GM06990 (cell line): ENCODE results near the gene NFIA.

Experiments used
- DNase-seq: peaks from one replicate; pipeline ENCODE4 v3.0.0-alpha.2; 2011; ENCODE audit not compliant: insufficient read length; ENCODE audit errors: extremely low read depth
- H3K27me3 ChIP-seq: replicated peaks from 2 replicates; pipeline ENCODE4 v1.6.0; 2011; ENCODE audit warnings: low read length; ENCODE audit not compliant: control insufficient read depth, insufficient read depth
- H3K36me3 ChIP-seq: 2 replicates; pipeline ENCODE4 v1.5.1; 2011; ENCODE audit warnings: low read length; ENCODE audit not compliant: control insufficient read depth, insufficient read depth
- H3K4me3 ChIP-seq: replicated peaks from 2 replicates; pipeline ENCODE4 v1.5.1; 2011; ENCODE audit warnings: low read depth, mild to moderate bottlenecking, control low read depth, low read length
- TF ChIP-seq, protein P1 (sequence below): IDR thresholded peaks from 2 replicates; pipeline ENCODE4 v1.5.1; 2011; ENCODE audit warnings: low read length, control low read depth, mild to moderate bottlenecking, inconsistent platforms; ENCODE audit not compliant: insufficient read depth, poor library complexity, severe bottlenecking

NFIA gene

DNA sequence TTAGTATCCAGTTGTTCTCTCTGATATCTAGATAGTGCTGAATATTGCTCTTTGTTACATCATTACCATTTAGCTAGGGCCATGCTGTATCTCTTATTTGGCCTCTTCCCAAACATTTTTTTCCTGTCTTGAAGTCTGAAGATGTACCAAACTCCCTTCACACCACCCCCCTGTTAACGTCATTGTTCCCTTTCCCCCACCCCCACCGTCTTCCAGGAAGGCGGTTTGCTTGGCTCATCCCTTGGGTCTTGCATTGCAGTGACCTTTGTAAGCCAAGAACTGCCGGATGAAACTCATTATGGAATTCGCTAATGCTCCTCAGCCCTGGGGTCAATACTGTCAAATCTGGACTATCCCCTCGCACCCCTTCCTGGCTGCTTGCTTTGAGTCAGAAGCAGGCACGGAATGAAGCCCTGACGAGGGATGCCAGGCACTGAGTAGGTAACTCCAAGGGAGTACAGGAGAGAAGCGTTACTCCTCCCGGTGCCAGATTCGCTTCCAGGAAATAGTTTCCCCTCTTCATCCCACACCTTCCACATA is 359.4 kb downstream of the NFIA start:
- TF ChIP-seq, protein P1, sequence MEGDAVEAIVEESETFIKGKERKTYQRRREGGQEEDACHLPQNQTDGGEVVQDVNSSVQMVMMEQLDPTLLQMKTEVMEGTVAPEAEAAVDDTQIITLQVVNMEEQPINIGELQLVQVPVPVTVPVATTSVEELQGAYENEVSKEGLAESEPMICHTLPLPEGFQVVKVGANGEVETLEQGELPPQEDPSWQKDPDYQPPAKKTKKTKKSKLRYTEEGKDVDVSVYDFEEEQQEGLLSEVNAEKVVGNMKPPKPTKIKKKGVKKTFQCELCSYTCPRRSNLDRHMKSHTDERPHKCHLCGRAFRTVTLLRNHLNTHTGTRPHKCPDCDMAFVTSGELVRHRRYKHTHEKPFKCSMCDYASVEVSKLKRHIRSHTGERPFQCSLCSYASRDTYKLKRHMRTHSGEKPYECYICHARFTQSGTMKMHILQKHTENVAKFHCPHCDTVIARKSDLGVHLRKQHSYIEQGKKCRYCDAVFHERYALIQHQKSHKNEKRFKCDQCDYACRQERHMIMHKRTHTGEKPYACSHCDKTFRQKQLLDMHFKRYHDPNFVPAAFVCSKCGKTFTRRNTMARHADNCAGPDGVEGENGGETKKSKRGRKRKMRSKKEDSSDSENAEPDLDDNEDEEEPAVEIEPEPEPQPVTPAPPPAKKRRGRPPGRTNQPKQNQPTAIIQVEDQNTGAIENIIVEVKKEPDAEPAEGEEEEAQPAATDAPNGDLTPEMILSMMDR = no peak
- Histone ChIP-seq H3K27me3 (no peaks in the 10 kb centered on the region), H3K36me3 (no peaks in the 10 kb centered on the region), H3K4me3 (no peak overlapping the region)
- DNase-seq = no peak

DNA sequence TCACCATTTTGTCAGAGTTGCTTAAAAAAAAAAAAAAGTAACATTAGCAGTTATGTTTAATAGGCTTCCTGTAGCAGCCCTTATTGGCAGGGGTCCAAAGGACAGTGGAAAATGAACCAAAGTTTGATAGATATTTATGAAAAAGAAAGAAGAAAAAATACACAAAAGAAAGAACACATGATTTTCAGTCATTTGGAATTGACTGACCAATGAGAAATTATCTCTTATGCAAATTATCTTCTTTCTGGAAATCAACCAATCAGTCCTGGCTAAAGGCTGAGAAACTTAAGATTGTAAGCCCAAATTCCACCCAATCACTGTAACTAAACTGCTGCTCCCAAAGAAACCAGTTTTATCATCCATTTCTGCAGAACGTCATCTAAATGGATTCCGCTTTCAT is 360.2 kb downstream of the NFIA start:
- no peak for DNase-seq
- Histone ChIP-seq H3K36me3 (no peaks in the 10 kb centered on the region), H3K4me3 (no peak overlapping the region), H3K27me3 (no peaks in the 10 kb centered on the region; the same call in 1 of the 2 replicates)
- TF ChIP-seq, protein P1 = no peak

DNA sequence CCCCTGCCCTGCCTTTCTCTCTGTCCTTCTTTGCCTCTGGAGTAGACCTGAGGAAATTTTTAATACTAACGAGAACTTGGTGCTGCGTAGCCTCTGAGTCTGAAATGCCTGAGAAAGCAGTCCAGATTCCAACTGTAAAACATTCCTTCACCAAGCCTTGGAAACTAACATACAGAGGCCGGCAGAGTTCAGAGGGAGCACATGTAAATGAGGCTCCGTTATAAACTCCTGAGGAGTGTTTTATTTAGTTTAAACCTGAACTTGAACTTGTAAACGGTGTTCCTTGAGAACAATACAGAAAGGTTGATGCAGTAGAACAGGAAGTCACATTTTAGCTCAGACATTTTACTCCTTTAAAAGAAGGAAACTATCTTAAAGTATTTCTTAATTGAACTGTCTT is 361.9 kb downstream of the NFIA start:
- H3K4me3 ChIP-seq = no peak overlapping the region
- DNase-seq = no peak
- no peaks in the 10 kb centered on the region; the same call in 1 of the 2 replicates for H3K27me3 ChIP-seq
- H3K36me3 ChIP-seq = no peaks in the 10 kb centered on the region
- TF ChIP-seq, protein P1 = no peak

DNA sequence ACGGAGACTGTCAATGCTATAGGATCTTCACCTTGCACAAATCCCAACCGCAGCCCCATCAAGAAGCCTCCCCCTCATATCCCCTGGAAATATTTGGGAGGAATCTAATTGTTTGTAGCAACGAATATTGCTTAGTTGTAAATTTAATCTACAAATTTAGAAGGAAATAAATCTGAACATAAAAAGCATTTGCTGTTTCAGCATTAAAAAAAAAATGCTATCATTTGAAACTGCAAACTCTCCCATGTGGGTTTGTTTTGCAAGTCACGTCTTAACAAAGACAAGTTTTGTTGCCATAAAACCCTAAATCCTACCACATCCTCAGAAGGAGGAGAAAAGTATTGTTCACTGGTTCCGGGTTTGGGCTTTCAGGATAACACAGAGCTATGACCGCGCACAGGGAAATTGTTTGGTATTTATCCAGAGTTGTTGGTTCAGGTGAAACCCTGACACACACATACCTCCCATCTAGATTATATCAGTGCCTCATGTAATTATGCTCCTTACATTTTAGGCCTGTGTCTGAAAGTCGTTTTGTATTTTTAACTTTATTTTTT is 363.0 kb downstream of the NFIA start:
- Histone ChIP-seq H3K4me3 (no peak overlapping the region), H3K27me3 (no peaks in the 10 kb centered on the region; the same call in 1 of the 2 replicates), H3K36me3 (no peaks in the 10 kb centered on the region)
- no peak for DNase-seq
- TF ChIP-seq, protein P1 = no peak

DNA sequence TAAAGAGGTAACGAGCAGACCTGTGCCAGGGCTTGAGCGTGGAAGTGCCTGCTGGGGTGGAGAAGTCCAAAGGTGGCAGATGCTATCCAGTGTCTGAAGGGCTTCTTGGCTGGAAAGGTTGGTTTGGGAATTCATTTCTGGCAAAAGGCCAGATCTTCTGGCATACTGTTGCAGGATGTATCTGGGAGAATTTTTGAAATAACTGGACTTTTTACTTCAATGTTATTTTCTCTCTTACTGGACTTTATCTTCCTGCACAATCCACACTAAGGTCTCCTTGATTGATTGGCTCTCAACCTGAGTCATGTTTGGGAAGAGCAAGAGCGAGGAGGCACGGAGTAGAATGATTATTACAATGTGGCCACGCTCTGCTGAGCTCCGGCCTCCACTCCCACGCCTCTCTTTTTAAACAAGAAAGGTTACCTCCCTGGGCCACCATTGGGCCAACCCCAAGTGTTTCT is 364.2 kb downstream of the NFIA start:
- Histone ChIP-seq H3K36me3 (no peaks in the 10 kb centered on the region), H3K4me3 (no peak overlapping the region), H3K27me3 (no peaks in the 10 kb centered on the region; the same call in 1 of the 2 replicates)
- TF ChIP-seq, protein P1 = no peak
- DNase-seq = no peak
